HepG2 (cell line): Measurements from ENCODE around the gene SLC1A5. TPM values are rescaled to one million over a fixed set of nuclear protein-coding genes. Genes with fewer than 3 reads are reported as not detected.

Experiments used
- ARNT2 ChIP-seq: sonication (generic); formaldehyde crosslinking; IDR thresholded peaks from 2 replicates; pipeline ENCODE4 v1.8.0; 2022; ENCODE audit warnings: mild to moderate bottlenecking, low read depth, missing genetic modification reagents, moderate library complexity
- ATRX ChIP-seq: sonication (generic); formaldehyde crosslinking; IDR thresholded peaks from 2 replicates; pipeline ENCODE4 v1.4.0; 2020; ENCODE audit warnings: missing genetic modification reagents, borderline replicate concordance
- HNRNPUL1 ChIP-seq: fragments of 200-400 bp; formaldehyde crosslinking; IDR thresholded peaks from 2 replicates; pipeline ENCODE4 v1.6.1; 2017; ENCODE audit warnings: low read depth, mild to moderate bottlenecking, low read length, moderate library complexity
- MAFK ChIP-seq, 2 experiments: IDR thresholded peaks in 1 of 2; conservative IDR thresholded peaks in 1 of 2; 2 replicates each; pipeline ENCODE4 v1.6.1; 2011; ENCODE audit warnings: improper control_type of control experiment in 2 of 2, low read length in 2 of 2
- MLX ChIP-seq: IDR thresholded peaks from 2 replicates; pipeline ENCODE4 v1.6.1; 2016
- NR1H2 ChIP-seq: sonication (generic); formaldehyde crosslinking; IDR thresholded peaks from 2 replicates; pipeline ENCODE4 v1.8.1; 2022; ENCODE audit warnings: low read depth, missing genetic modification reagents, borderline replicate concordance
- PTBP1 ChIP-seq: fragments of 200-400 bp; formaldehyde crosslinking; IDR thresholded peaks from 2 replicates; pipeline ENCODE4 v1.6.1; 2018; ENCODE audit warnings: low read length, low read depth; ENCODE audit not compliant: poor library complexity, severe bottlenecking
- SKIL ChIP-seq: sonication (generic); formaldehyde crosslinking; IDR thresholded peaks from 2 replicates; pipeline ENCODE4 v1.8.0; 2022; ENCODE audit warnings: missing genetic modification reagents, mild to moderate bottlenecking, moderate library complexity, borderline replicate concordance
- ZNF318 ChIP-seq: sonication (generic); formaldehyde crosslinking; IDR thresholded peaks from 2 replicates; pipeline ENCODE4 v1.4.0; 2020; ENCODE audit warnings: mild to moderate bottlenecking, missing genetic modification reagents
- ZNF33A ChIP-seq: sonication (generic); formaldehyde crosslinking; IDR thresholded peaks from 2 replicates; pipeline ENCODE4 v1.5.1; 2020; ENCODE audit warnings: missing genetic modification reagents, mild to moderate bottlenecking, moderate library complexity, borderline replicate concordance
- ZNF446 ChIP-seq: sonication (generic); formaldehyde crosslinking; IDR thresholded peaks from 2 replicates; pipeline ENCODE4 v1.5.0; 2020; ENCODE audit warnings: mild to moderate bottlenecking, missing genetic modification reagents
- ZNF775 ChIP-seq: sonication (generic); formaldehyde crosslinking; IDR thresholded peaks from 2 replicates; pipeline ENCODE4 v1.4.0; 2020; ENCODE audit warnings: missing genetic modification reagents, mild to moderate bottlenecking, moderate library complexity, borderline replicate concordance
- ZSCAN30 ChIP-seq: sonication (generic); formaldehyde crosslinking; IDR thresholded peaks from 2 replicates; pipeline ENCODE4 v1.5.0; 2020; ENCODE audit warnings: mild to moderate bottlenecking, missing genetic modification reagents
- polyA plus RNA-seq, 8 experiments: library from polyadenylated mRNA; depleted of rRNA in 3 of 8; stranded (reverse) in 7 of 8; unstranded in 1 of 8; fragments of >200 nt; fragmentation: Illumina TruSeq in 4 of 8; extraction: Trizol in 4 of 8; gene quantifications; 2 replicates each; pipeline versions ENCODE4 v1.2.1 to v1.2.3, GENCODE V29; 2011 to 2016; ENCODE audit warnings: low read depth in 4 of 8, missing spikeins in 1 of 8, mixed read lengths in 1 of 8; ENCODE audit not compliant: insufficient read depth in 1 of 8
- total RNA-seq, 5 experiments: library from RNA; depleted of rRNA; stranded (reverse); fragments of >200 nt; fragmentation: Illumina TruSeq; extraction: Trizol; gene quantifications; 2 replicates each; pipeline ENCODE4 v1.2.3, GENCODE V29; 2016; ENCODE audit warnings: low read depth in 1 of 5
- TF ChIP-seq, protein P1 (sequence below): IDR thresholded peaks from 2 replicates; pipeline ENCODE4 v1.6.1; 2016; ENCODE audit warnings: low read depth, borderline replicate concordance
- TF ChIP-seq, protein P2 (sequence below): sonication (generic); formaldehyde crosslinking; IDR thresholded peaks from 2 replicates; pipeline ENCODE4 v1.9.0; 2021; ENCODE audit warnings: missing genetic modification reagents, borderline replicate concordance

The SLC1A5 gene
- total and polyA plus RNA-seq, 2 of the 13 experiments (the other 11 are each of a cell fraction or from before 2014, with no cell fraction given): 120 to 159 TPM

DNA sequence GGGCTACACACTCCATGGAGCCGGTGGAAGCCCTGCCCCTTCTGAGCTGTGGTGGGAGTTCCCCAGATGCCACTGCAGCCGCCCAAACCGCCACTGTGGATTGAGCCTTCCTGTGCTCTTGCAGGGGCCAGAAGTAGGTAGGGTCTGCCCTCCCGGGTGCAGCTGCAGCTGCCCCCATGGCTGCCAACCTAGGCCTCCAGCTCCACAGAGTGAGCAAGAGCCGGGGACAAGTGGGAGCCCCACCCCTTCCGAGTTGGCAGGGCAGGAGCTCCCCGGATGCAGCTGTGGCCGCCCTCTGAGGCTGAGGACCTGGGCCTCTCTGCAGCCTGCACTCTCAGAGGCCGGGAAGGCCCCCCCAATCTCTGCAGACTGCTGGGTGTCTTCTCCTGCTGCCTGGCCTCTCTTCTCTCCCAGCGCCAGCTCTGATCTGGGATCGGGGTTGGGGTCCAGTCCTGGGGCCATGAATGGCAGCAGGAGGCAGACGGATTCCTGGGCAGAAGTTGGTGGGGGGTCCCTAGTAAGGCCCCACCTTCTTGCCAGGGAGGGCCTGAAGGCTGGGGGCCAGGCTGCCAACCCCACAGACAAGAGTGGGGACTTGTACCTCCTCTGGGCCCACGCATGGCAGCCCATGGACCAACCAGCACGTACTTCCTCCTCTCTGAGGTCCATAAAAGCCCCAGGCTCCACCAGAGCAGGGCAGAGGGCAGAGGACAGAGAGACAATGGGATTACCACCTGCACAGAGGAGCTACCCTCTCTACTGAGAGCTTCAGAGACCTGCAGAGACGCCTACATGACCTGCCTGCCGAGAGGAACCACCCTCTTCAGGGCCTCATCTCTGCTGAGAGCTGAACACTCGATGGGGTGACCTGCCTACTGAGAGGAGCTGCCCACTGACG, 33.4 kb upstream of the SLC1A5 start (continued):
- TF ChIP-seq ZNF318 (CRISPR knock-in tag) (no peak), SKIL (CRISPR knock-in tag) (no peak), MLX (CRISPR knock-in tag) (no peak), ZNF446 (CRISPR knock-in tag) (no peak), PTBP1 (no peak), HNRNPUL1 (no peak), ARNT2 (no peak), ZSCAN30 (CRISPR knock-in tag) (no peak), ZNF33A (CRISPR knock-in tag) (no peak), MAFK (conservative IDR thresholded peaks at IDR 0.05 in 1 of 2, IDR thresholded peaks at IDR 0.05 in 1 of 2; ENCODE audit: low read length in 2 of 2) (no peak), ATRX (CRISPR knock-in tag) (no peak), ZNF775 (CRISPR knock-in tag) (no peak), NR1H2 (no peak)
- TF ChIP-seq, protein P1, sequence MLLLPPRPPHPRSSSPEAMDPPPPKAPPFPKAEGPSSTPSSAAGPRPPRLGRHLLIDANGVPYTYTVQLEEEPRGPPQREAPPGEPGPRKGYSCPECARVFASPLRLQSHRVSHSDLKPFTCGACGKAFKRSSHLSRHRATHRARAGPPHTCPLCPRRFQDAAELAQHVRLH (CRISPR knock-in tag): no peak; the same call in 1 of the 2 replicates
- TF ChIP-seq, protein P2, sequence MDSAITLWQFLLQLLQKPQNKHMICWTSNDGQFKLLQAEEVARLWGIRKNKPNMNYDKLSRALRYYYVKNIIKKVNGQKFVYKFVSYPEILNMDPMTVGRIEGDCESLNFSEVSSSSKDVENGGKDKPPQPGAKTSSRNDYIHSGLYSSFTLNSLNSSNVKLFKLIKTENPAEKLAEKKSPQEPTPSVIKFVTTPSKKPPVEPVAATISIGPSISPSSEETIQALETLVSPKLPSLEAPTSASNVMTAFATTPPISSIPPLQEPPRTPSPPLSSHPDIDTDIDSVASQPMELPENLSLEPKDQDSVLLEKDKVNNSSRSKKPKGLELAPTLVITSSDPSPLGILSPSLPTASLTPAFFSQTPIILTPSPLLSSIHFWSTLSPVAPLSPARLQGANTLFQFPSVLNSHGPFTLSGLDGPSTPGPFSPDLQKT (CRISPR knock-in tag): no peak
